Subcutaneous adipose tissue (tissue), 4 donors: ENCODE measurements around the gene KARS1. TPM values are rescaled to one million over a fixed set of nuclear protein-coding genes. Genes with fewer than 3 reads are reported as not detected.

ENCODE experiments used
- total RNA-seq, 4 donors: library from RNA; depleted of rRNA; stranded (reverse); fragments of >200 nt; gene quantifications; one replicate each; pipeline ENCODE4 v1.1.0, GENCODE V29; 2016
- TF ChIP-seq, protein P1 (sequence below): fragments of 450-650 bp; IDR thresholded peaks from one replicate; pipeline ENCODE4 v1.5.1; 2016; ENCODE audit warnings: low read depth, mild to moderate bottlenecking, control low read depth, antibody characterized with exemption, moderate library complexity

Gene KARS1
- total RNA-seq, result 100 to 1,000 TPM in 3 of 4 donors, 10 to 100 TPM in 1; 89.6 to 135 (median 107) TPM

DNA sequence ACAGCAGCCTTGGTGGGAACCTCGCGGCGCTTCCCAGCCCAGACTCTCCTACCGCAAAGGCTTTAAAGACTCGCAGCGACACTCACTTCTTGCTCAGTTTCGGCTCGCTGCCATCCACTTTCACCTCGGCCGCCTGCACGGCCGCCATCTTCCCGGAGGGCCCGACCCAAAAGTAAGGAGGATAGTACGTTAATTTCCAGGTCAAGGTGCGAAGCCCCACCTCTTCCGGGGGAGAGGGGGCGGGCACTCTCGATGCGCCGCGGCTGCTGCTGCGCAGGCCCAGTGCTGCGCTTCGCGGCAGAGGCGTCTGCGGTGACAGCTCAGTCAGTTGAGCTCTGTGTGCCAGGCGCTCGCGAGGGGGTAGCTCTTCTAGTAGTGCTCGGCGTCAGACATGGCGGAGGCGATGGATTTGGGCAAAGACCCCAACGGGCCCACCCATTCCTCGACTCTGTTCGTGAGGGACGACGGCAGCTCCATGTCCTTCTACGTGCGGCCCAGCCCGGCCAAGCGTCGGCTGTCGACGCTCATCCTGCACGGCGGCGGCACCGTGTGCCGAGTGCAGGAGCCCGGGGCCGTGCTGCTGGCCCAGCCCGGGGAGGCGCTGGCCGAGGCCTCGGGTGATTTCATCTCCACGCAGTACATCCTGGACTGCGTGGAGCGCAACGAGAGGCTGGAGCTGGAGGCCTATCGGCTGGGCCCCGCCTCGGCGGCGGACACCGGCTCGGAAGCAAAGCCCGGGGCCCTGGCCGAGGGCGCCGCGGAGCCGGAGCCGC, at the start of gene KARS1, which contains the start of gene TERF2IP:
Gene KARS1 (minus strand): TSS at position 174 of the 773 bp plus-strand sequence. CDS start 26 bp downstream, at position 148.
Gene TERF2IP (plus strand): TSS at position 282 of the 773 bp plus-strand sequence. CDS start 110 bp downstream, at position 392.
- TF ChIP-seq, protein P1, sequence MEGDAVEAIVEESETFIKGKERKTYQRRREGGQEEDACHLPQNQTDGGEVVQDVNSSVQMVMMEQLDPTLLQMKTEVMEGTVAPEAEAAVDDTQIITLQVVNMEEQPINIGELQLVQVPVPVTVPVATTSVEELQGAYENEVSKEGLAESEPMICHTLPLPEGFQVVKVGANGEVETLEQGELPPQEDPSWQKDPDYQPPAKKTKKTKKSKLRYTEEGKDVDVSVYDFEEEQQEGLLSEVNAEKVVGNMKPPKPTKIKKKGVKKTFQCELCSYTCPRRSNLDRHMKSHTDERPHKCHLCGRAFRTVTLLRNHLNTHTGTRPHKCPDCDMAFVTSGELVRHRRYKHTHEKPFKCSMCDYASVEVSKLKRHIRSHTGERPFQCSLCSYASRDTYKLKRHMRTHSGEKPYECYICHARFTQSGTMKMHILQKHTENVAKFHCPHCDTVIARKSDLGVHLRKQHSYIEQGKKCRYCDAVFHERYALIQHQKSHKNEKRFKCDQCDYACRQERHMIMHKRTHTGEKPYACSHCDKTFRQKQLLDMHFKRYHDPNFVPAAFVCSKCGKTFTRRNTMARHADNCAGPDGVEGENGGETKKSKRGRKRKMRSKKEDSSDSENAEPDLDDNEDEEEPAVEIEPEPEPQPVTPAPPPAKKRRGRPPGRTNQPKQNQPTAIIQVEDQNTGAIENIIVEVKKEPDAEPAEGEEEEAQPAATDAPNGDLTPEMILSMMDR, result no peak

DNA sequence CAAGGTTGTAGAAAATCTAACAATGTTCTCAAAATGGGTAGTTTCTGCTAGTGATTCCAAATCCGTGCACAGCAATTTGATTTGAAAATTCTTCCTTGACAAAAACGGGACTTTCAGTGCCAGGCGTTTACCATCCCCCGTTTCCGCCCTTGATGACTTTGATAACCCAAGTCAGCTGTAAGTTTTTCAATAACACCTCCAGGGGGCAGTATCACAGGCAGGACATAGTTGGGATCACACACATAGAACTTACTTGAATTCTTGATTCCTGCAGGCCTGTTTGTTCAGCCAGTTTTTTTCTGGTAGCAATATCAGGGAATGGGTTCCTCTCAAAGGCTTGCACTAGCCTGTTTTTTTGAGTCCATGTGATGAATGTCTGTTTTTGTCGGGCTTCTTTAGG, 48.2 kb upstream of the KARS1 start:
- TF ChIP-seq, protein P1, result no peak

- TF ChIP-seq, protein P1, result no peak
Observed at GRCh38 chr16:75687361-75687760, 39.9 kb upstream of the KARS1 start.

DNA sequence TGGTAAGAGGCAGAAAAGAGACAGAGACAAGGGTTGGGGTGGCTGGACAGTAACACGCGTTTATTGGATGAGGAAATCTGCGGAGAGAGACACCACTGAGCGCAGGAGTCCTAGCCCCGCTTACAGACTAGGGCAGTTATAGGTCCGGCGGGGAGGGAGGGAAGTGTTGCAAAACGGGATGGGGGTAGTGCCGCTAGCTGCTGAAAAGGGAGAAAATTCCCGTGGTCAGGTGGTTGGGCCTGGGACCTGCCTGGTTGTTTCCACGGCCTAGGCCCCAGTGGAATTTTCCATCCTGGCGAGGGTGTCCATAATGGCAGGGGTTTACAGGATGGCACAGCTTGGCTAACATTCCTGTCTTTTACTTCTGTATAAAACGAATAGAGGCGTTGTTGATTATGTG, 34.8 kb upstream of the KARS1 start:
- TF ChIP-seq, protein P1, result no peak

GRCh38 chr16:75679366-75679765, 31.9 kb upstream of the KARS1 start:
- TF ChIP-seq, protein P1, result no peak

- TF ChIP-seq, protein P1, result no peak
Observed at GRCh38 chr16:75676909-75677308, 29.4 kb upstream of the KARS1 start, which contains the start of gene CPHXL2. TSS of gene CPHXL2 (minus strand) at chr16:75677009. CDS start at chr16:75676999, 10 bp downstream.

DNA sequence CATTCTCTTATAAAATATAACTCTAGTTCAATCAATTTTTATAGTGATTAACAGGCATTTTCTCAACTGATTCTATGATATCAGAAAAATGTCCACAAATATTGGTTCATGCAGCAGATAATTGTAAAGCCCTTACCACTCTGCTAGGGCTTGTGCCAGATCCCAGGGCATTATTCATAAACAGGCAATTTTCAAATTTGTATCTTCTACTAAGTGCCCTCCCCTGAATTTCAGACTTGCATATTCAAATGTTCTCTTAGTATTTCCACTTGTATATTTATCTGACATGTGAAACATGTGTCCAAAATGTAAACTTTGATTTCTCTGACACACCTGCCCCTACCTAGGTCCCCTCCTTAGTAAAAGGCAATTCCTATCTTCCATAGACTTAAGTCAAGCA, 20.0 kb upstream of the KARS1 start:
- TF ChIP-seq, protein P1, result no peak
